Tibial nerve (tissue), 4 donors: ENCODE data around the gene TK2. TPM values are rescaled to one million over a fixed set of nuclear protein-coding genes. Genes with fewer than 3 reads are reported as not detected.

Experiments used
- DNase-seq, 2 donors: peaks; one replicate each; pipeline ENCODE4 v3.0.0-alpha.2; 2019; ENCODE audit warnings: low spot score in 2 of 2
- H3K27ac ChIP-seq, 4 donors: fragments of 200-600 bp; sonication (generic) in 3 of 4; one replicate each; pipeline ENCODE4 v1.5.1; 2017 to 2019; ENCODE audit warnings: mild to moderate bottlenecking in 1 of 4
- H3K27me3 ChIP-seq, 2 donors: fragments of 200-600 bp; sonication (generic) in 1 of 2; one replicate each; pipeline versions ENCODE4 v1.5.1 to v1.6.0; 2017 to 2019
- H3K36me3 ChIP-seq, 3 donors: fragments of 200-600 bp; sonication (generic); one replicate each; pipeline ENCODE4 v1.5.1; 2018 to 2019
- H3K4me1 ChIP-seq, 4 donors: fragments of 200-600 bp; sonication (generic) in 3 of 4; one replicate each; pipeline ENCODE4 v1.5.1; 2017 to 2019
- H3K4me3 ChIP-seq, 4 donors: fragments of 200-600 bp; sonication (generic) in 3 of 4; one replicate each; pipeline ENCODE4 v1.5.1; 2017 to 2019; ENCODE audit warnings: mild to moderate bottlenecking in 1 of 4, moderate library complexity in 1 of 4
- H3K9me3 ChIP-seq, 4 donors: fragments of 200-600 bp; sonication (generic) in 3 of 4; one replicate each; pipeline ENCODE4 v1.5.1; 2017 to 2019
- EP300 ChIP-seq, 2 donors: sonication (generic); formaldehyde crosslinking; IDR thresholded peaks; one replicate each; pipeline ENCODE4 v1.6.1; 2017; ENCODE audit warnings: antibody characterized with exemption in 2 of 2, mild to moderate bottlenecking in 1 of 2
- POLR2A ChIP-seq, 2 donors: fragments of 450-650 bp; IDR thresholded peaks; one replicate each; pipeline ENCODE4 v1.6.1; 2017; ENCODE audit warnings: antibody characterized with exemption in 2 of 2, mild to moderate bottlenecking in 2 of 2, moderate library complexity in 2 of 2
- WGBS, 2 donors: methylation state at CpG; one replicate each; pipeline ENCODE4 v1.1.5; 2018; 5-methylcytosine and 5-hydroxymethylcytosine counted together
- total RNA-seq, 4 donors: library from RNA; depleted of rRNA; stranded (reverse); fragments of >200 nt; gene quantifications; one replicate each; pipeline ENCODE4 v1.1.0, GENCODE V29; 2016
- TF ChIP-seq, protein P1 (sequence below), 5 experiments: fragments of 200-600 bp in 3 of 5; fragments of 450-650 bp in 2 of 5; sonication (generic) in 3 of 5; IDR thresholded peaks; one replicate each; pipeline ENCODE4 v1.5.1; 2016 to 2019; ENCODE audit warnings: antibody characterized with exemption in 5 of 5, mild to moderate bottlenecking in 3 of 5, moderate library complexity in 2 of 5

The TK2 gene
- total RNA-seq, 4 donors from 2014 or later: 42.3 to 81.8 (median 64.7) TPM

DNA sequence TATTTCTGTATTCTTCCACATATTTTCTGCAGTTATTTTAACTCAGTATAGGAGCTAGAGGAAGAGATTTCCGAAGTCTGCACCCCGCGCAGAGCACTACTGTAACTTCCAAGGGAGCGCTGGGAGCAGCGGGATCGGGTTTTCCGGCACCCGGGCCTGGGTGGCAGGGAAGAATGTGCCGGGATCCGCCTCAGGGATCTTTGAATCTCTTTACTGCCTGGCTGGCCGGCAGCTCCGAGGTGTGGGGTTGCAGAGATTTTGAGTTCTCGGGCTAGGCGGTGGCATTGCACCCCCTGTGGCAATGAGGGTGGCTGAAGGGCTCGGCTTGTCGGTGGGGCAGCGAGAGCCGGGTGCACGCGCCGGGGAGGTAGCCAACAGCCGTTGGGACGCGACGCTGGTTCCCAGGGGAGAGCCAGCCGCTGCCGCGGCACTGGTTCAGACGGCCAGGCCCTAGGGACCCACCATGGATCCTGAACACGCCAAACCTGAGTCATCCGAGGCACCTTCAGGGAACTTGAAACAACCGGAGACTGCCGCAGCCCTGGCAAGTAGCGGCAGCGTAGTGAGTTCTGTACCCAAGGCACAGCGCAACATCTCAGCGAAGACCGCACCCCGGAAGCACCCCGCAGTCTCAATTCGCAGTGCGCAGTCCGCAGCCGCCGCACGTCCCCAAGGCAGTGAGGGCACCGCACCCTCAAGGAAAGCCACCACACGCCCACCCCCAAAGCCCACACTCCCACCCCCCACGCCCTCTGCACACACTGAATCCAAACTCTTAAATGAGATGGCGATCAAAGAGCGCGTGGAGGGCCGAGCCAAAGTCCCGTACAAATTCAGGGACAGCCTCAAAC, 16.4 kb upstream of the TK2 start, which contains the start of gene CMTM1:
CMTM1 (plus strand) TSS at position 389 of the 851 bp plus-strand sequence; CDS start at position 464, 75 bp downstream.
- Histone ChIP-seq H3K4me3 (no peak within 1 kb of the TSS), H3K4me1 (peaks cover 0 to 16% (median 2%) of the 10 kb centered on the region in 4 donors), H3K9me3 (no peaks in the 10 kb centered on the region), H3K36me3 (peaks cover 0 to 54% (median 0%) of the 10 kb centered on the region in 3 donors), H3K27me3 (no peaks in the 10 kb centered on the region), H3K27ac (no peak within 1 kb of the TSS)
- DNase-seq: no peak
- TF ChIP-seq POLR2A (IDR thresholded peaks at IDR 0.05) (no peak), EP300 (IDR thresholded peaks at IDR 0.05) (no peak)
- TF ChIP-seq, protein P1, sequence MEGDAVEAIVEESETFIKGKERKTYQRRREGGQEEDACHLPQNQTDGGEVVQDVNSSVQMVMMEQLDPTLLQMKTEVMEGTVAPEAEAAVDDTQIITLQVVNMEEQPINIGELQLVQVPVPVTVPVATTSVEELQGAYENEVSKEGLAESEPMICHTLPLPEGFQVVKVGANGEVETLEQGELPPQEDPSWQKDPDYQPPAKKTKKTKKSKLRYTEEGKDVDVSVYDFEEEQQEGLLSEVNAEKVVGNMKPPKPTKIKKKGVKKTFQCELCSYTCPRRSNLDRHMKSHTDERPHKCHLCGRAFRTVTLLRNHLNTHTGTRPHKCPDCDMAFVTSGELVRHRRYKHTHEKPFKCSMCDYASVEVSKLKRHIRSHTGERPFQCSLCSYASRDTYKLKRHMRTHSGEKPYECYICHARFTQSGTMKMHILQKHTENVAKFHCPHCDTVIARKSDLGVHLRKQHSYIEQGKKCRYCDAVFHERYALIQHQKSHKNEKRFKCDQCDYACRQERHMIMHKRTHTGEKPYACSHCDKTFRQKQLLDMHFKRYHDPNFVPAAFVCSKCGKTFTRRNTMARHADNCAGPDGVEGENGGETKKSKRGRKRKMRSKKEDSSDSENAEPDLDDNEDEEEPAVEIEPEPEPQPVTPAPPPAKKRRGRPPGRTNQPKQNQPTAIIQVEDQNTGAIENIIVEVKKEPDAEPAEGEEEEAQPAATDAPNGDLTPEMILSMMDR (IDR thresholded peaks at IDR 0.05): no peak
- 90 to 95% methylated on average over 49 to 54 of the region's 54 CpGs for WGBS, 2 donors

DNA sequence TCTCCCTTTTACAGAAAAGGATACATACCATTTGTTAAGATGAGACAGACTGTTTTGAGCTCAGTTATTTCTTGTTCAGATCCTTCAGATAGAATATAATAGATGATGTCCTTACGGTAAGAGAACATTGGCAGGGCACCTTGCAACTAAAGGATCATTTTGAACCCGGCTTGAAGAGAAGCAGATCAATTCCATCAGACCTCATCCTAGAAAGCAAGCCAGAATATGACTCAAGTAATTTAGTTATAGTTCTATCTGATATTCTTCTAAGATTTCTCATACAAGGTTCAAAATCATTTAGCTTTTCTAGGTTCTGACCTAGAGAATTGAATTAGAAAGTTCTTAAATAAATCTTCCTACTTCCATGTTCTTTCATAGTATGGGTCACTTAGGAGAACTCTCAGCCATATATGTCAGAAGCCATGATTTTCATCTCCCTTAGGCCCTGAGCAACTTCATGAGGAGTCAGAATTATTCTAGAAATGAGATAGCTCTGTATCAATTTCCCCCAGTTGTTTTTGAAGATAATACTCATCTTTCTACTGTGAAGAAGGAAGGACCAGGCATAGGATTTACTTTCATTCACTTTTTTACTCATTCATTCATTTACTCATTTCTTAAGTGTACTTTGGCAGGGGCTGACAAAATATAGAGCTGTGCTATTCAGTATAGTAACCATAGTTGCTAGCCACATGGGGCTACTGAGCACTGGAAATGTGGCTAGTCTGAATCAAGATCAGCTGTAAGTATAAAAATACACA, 13.8 kb upstream of the TK2 start:
- H3K36me3 ChIP-seq: peaks cover 0 to 77% (median 0%) of the 10 kb centered on the region in 3 donors
- TF ChIP-seq EP300 (IDR thresholded peaks at IDR 0.05) (no peak), POLR2A (IDR thresholded peaks at IDR 0.05) (no peak)
- TF ChIP-seq, protein P1 (IDR thresholded peaks at IDR 0.05): no peak
- DNase-seq: no peak
- H3K4me1 ChIP-seq: peaks cover 0 to 3% (median 0%) of the 10 kb centered on the region in 4 donors
- H3K4me3 ChIP-seq: no peak overlapping the region
- H3K9me3 ChIP-seq: no peaks in the 10 kb centered on the region
- no peak overlapping the region for H3K27ac ChIP-seq
- H3K27me3 ChIP-seq: no peaks in the 10 kb centered on the region
- 85 to 91% methylated on average over 2 of the region's 2 CpGs for WGBS, 2 donors

DNA sequence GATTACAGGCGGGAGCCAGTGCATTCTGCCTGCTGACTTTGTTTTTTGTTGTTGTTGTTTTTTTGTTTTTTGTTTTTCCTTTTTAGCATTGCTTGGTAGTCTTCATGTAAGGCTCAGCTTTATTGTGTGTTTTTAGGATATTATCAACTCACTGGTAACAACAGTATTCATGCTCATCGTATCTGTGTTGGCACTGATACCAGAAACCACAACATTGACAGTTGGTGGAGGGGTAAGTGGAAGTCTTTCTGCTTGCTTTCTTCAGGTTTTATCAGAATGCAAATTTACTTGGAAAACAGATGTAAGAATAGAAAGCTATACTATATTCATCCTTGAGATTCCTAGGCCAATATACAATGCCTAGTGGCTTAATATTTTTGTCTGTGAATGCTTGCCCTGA, 13.1 kb upstream of the TK2 start:
- Histone ChIP-seq H3K36me3 (peaks cover 0 to 78% (median 0%) of the 10 kb centered on the region in 3 donors), H3K9me3 (no peaks in the 10 kb centered on the region)
- DNase-seq: no peak

DNA sequence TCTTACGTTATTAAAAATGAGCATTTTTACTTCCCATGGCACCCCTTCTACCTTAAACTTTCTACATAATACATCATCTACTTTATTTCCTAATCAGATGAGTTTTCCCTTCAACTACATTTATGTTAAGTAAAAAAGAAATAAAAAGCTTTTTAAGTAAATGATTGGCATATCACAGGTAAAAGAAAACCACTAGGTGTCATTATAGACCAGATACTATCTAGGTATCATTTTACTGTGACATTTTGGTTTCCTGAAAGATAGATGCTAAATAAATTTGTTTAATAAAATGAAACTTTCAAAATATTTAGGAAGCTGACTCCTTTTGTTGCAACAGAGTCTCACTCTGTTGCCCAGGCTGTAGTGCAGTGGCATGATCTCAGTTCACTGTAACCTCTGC, 12.5 kb upstream of the TK2 start:
- WGBS, 2 donors: 75 to 87% methylated on average over 1 of the region's 1 CpG
- peaks cover 0 to 4% (median 2%) of the 10 kb centered on the region in 4 donors for H3K4me1 ChIP-seq
- H3K27me3 ChIP-seq: no peaks in the 10 kb centered on the region
- no peak overlapping the region for H3K27ac ChIP-seq
- DNase-seq: no peak
- peaks cover 0 to 76% (median 0%) of the 10 kb centered on the region in 3 donors for H3K36me3 ChIP-seq
- TF ChIP-seq, protein P1 (IDR thresholded peaks at IDR 0.05): no peak
- no peak for TF ChIP-seq POLR2A (IDR thresholded peaks at IDR 0.05)
- TF ChIP-seq EP300 (IDR thresholded peaks at IDR 0.05): no peak
- no peaks in the 10 kb centered on the region for H3K9me3 ChIP-seq
- no peak overlapping the region for H3K4me3 ChIP-seq

More for the DNA sequence above, 13.1 kb upstream of the TK2 start:
- Histone ChIP-seq H3K27ac (no peak overlapping the region), H3K27me3 (no peaks in the 10 kb centered on the region), H3K4me3 (no peak overlapping the region), H3K4me1 (peaks cover 0 to 3% (median 0%) of the 10 kb centered on the region in 4 donors)
- 79 to 88% methylated on average over 2 of the region's 2 CpGs for WGBS, 2 donors
- TF ChIP-seq POLR2A (IDR thresholded peaks at IDR 0.05) (no peak), EP300 (IDR thresholded peaks at IDR 0.05) (no peak)
- TF ChIP-seq, protein P1 (IDR thresholded peaks at IDR 0.05): no peak
